ENCODE results near the gene TNNC2.

DNA sequence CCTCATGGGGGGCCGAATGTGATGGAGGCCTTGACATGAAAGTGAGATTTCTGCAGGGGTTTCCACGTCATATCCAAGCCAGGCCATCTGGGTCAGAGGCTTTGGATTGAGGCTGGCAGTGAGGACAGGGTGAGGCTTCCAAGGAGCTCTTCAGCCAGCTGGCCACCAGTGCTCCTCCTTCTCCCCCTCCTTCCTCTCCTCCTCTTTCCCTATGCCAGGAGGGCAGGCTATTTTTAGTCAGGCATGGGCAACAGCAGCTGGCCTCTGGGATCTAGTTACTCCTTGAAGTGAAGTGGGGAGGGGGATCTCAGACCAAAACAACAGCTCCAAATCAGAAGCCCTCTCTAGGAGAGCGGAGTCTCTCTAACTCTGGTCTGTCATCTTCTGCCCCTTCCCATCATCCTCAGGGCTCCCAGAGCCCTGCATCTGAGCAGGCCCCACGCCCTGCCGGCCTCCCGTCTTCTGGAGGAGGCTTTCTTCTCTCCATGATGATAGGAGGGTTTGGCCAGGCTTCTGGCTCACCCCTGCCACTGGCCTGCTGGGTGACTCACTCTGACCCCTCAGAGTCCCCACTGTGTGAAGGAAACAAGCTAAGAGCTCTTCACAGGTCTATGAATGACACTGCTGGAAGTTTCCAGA is 612 bp downstream of the TNNC2 start:
- TF ChIP-seq, protein P1, sequence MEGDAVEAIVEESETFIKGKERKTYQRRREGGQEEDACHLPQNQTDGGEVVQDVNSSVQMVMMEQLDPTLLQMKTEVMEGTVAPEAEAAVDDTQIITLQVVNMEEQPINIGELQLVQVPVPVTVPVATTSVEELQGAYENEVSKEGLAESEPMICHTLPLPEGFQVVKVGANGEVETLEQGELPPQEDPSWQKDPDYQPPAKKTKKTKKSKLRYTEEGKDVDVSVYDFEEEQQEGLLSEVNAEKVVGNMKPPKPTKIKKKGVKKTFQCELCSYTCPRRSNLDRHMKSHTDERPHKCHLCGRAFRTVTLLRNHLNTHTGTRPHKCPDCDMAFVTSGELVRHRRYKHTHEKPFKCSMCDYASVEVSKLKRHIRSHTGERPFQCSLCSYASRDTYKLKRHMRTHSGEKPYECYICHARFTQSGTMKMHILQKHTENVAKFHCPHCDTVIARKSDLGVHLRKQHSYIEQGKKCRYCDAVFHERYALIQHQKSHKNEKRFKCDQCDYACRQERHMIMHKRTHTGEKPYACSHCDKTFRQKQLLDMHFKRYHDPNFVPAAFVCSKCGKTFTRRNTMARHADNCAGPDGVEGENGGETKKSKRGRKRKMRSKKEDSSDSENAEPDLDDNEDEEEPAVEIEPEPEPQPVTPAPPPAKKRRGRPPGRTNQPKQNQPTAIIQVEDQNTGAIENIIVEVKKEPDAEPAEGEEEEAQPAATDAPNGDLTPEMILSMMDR (IDR thresholded peaks at IDR 0.05; ENCODE audit: low read depth, low read length), result no peak
- TF ChIP-seq POLR2A (IDR thresholded peaks at IDR 0.05; ENCODE audit: extremely low read depth, insufficient read length), result no peak
